Head of caudate nucleus (tissue), 42 donors: ENCODE measurements around the gene BARD1.
"Not testable (repeated sequence)": the region's sequence is repeated elsewhere in the genome, so short reads cannot be mapped to it uniquely, and the experiment has no call there.

ENCODE experiments used
- DNase-seq, 42 donors: peaks; one replicate each; pipeline versions ENCODE4 v3.0.0 to v3.0.0-alpha.2; 2020 to 2021; ENCODE audit warnings: mixed read lengths in 7 of 42
- intact Hi-C: fragments of 100-400 bp; cut with DNase I; formaldehyde crosslinking; loops from one replicate; pipeline ENCODE4 v1.15.0; 2022

BARD1 gene

DNA sequence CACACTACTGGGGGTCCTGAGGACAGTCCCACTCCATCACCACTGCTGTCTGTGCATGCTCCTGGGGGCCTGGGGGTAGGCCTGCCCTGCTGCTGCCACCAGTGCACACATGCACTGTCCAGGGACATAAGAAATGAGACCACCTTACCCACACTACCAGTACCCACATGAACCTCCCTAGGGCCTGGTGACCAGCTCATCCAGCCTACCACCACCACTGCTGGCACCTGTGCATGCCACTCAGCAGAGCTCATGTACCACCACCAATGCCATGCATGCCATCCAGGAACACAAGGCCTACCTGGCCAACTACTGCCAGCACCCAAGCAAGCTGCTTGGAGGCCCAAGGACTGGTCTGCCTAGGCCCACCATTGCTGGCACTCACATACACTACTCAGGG lies 112.8 kb downstream of the BARD1 start:
- no peak for DNase-seq
- intact Hi-C loops: no loop called here

DNA sequence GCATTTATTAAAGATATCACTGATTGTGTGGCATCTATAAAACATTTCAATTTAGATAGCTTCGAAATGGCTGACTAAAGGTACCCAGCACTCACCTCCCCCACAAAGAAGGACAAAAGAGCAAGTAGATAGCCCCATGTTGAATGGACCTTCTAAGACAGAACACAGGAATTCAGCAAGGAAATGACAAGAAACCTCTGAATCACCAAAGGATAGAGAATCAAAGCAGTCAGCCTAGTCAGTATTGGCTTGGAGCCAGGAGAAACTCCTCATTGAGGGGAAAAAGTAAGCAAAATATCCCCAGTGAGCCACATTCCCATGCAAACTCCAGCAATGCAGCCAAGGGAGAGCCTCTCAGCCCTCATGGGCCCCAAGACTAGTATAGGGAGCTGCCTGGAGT lies 113.7 kb downstream of the BARD1 start:
- intact Hi-C loops: no loop called here
- no peak for DNase-seq

- intact Hi-C loops: not testable (repeated sequence)
Observed at GRCh38 chr2:214683557-214683956, 125.9 kb downstream of the BARD1 start.

DNA sequence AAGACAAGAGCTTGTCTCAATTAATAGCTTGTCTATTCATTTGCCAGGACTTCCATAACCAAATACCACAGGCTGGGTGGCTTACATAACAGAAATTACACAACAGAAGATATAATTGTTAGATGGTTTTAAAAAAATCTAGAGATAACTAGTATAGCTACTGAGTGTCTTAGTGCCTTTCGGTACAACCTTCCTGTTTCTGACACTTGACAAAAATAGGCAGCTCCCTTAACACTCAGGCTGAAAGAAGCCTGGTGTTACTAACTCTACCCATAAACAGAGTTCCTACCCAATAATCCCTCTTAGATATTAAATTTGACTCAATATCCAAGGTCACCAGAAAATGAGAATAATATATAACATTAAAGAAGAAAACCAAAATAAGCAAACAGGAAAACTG lies 129.7 kb downstream of the BARD1 start:
- intact Hi-C loops: no loop called here
- DNase-seq: no peak

More at GRCh38 chr2:214683557-214683956, 125.9 kb downstream of the BARD1 start:
- not testable (repeated sequence) for DNase-seq

DNA sequence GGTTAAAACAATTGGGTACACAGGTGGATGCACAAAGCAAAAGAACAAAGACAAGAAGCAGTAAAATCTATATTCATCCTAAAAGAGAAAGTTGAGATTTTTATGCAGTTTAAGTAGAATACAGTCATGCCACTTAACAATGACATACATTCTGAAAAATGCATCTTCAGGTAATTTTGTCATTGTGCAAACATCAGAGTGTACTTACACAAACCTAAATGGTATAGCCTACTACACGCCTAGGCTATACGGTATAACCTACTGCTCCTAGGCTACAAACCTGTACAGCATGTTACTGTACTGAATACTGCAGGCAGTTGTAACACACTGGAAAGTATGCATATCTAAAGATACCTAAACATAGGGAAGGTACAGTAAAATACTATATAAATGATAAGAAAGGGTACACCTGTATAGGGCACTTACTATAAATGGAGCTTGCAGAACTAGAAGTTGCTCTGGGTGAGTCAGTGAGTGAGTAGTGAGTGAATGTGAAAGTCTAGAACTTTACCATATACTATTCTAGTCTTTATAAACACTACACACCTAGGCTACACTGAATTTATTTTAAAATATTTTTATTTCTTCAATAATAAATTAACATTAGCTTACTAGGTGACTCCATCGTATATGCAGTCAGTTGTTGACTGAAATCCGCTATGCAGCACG lies 132.9 kb downstream of the BARD1 start:
- intact Hi-C loops: no loop called here
- no peak for DNase-seq
